Lower leg skin (tissue), 4 donors: ENCODE measurements around the gene TAAR2. TPM values are rescaled to one million over a fixed set of nuclear protein-coding genes. Genes with fewer than 3 reads are reported as not detected.

Experiments used
- DNase-seq, 2 donors: peaks; one replicate each; pipeline ENCODE4 v3.0.0-alpha.2; 2019; ENCODE audit warnings: low spot score in 2 of 2
- H3K4me3 ChIP-seq: fragments of 200-600 bp; sonication (generic); 2 replicates; pipeline ENCODE4 v1.5.1; 2017; ENCODE audit warnings: mild to moderate bottlenecking, low read depth; ENCODE audit not compliant: poor library complexity, severe bottlenecking
- CTCF ChIP-seq, 3 donors: fragments of 450-650 bp; IDR thresholded peaks; one replicate each; pipeline ENCODE4 v1.5.1; 2016; ENCODE audit warnings: antibody characterized with exemption in 3 of 3, mild to moderate bottlenecking in 3 of 3, moderate library complexity in 2 of 3
- POLR2A ChIP-seq, 2 donors: fragments of 450-650 bp; IDR thresholded peaks; one replicate each; pipeline ENCODE4 v1.6.1; 2016 to 2017; ENCODE audit warnings: antibody characterized with exemption in 2 of 2, mild to moderate bottlenecking in 1 of 2, moderate library complexity in 1 of 2
- WGBS, 2 donors: methylation state at CpG; one replicate each; pipeline ENCODE4 v1.1.5; 2018; 5-methylcytosine and 5-hydroxymethylcytosine counted together
- intact Hi-C: fragments of 100-400 bp; cut with DNase I; formaldehyde crosslinking; loops from one replicate; pipeline ENCODE4 v1.15.0; 2023; ENCODE audit warnings: low total_unique reads
- total RNA-seq, 4 donors: library from RNA; depleted of rRNA; stranded (reverse); fragments of >200 nt; gene quantifications; one replicate each; pipeline ENCODE4 v1.1.0, GENCODE V29; 2016

The TAAR2 gene
- total RNA-seq, 4 donors from 2014 or later: not detected

- no peak overlapping the region for H3K4me3 ChIP-seq
- no peak for DNase-seq
- intact Hi-C loops: no loop called here
- WGBS, 2 donors: 82 to 87% methylated on average over 4 of the region's 4 CpGs
- TF ChIP-seq CTCF (IDR thresholded peaks at IDR 0.05): no peak
- TF ChIP-seq POLR2A (IDR thresholded peaks at IDR 0.05): no peak
Observed at GRCh38 chr6:132634796-132635195, 10.7 kb upstream of the TAAR2 start.

- TF ChIP-seq CTCF (IDR thresholded peaks at IDR 0.05): no peak
- TF ChIP-seq POLR2A (IDR thresholded peaks at IDR 0.05): no peak
- WGBS, 2 donors: 62 to 76% methylated on average over 2 of the region's 2 CpGs
- no peak for DNase-seq
- H3K4me3 ChIP-seq: no peak overlapping the region
- intact Hi-C loops: no loop called here
Observed at GRCh38 chr6:132633362-132633761, 9.3 kb upstream of the TAAR2 start.

GRCh38 chr6:132623106-132623845 is 799 bp downstream of the TAAR2 start:
- TF ChIP-seq CTCF (IDR thresholded peaks at IDR 0.05): no peak
- no peak for TF ChIP-seq POLR2A (IDR thresholded peaks at IDR 0.05)
- no peak overlapping the region for H3K4me3 ChIP-seq
- intact Hi-C loops: no loop called here
- 50 to 63% methylated on average over 6 of the region's 6 CpGs for WGBS, 2 donors
- no peak for DNase-seq

- H3K4me3 ChIP-seq: no peak overlapping the region
- no peak for TF ChIP-seq CTCF (IDR thresholded peaks at IDR 0.05)
- no peak for TF ChIP-seq POLR2A (IDR thresholded peaks at IDR 0.05)
- WGBS, 2 donors: 27 to 29% methylated on average over 1 of the region's 1 CpG
- no peak for DNase-seq
- intact Hi-C loops: no loop called here
Observed at GRCh38 chr6:132616677-132617076, 7.4 kb downstream of the TAAR2 start.

- H3K4me3 ChIP-seq: no peak overlapping the region
- 69% methylated on average over 7 of the region's 7 CpGs for WGBS, 2 donors
- intact Hi-C loops: no loop called here
- TF ChIP-seq POLR2A (IDR thresholded peaks at IDR 0.05) (no peak), CTCF (IDR thresholded peaks at IDR 0.05) (no peak)
- no peak for DNase-seq
Observed at GRCh38 chr6:132614554-132614953, 9.5 kb downstream of the TAAR2 start.
